Glutamatergic neuron (in vitro differentiated cells): Measurements from ENCODE around the gene PNPLA2. TPM values are rescaled to one million over a fixed set of nuclear protein-coding genes. Genes with fewer than 3 reads are reported as not detected.
A peak's percentile ranks its signal among the peaks of the same experiment; 100 is the strongest.

Experiments used
- DNase-seq: peaks from one replicate; pipeline ENCODE4 v3.0.0; 2022
- H3K27ac Mint-ChIP-seq: one replicate; pipeline ENCODE4 v1.8.0; 2020; ENCODE audit warnings: mild to moderate bottlenecking, mixed read lengths, inconsistent platforms; ENCODE audit not compliant: unreplicated experiment
- H3K27me3 Mint-ChIP-seq: one replicate; pipeline ENCODE4 v1.8.0; 2020; ENCODE audit warnings: mild to moderate bottlenecking, moderate library complexity, mixed read lengths, inconsistent platforms; ENCODE audit not compliant: unreplicated experiment
- H3K36me3 Mint-ChIP-seq: one replicate; pipeline ENCODE4 v1.8.0; 2020; ENCODE audit warnings: mild to moderate bottlenecking, mixed read lengths, inconsistent platforms; ENCODE audit not compliant: unreplicated experiment
- H3K4me1 Mint-ChIP-seq: one replicate; pipeline ENCODE4 v1.8.0; 2020; ENCODE audit warnings: mild to moderate bottlenecking, low read depth, mixed read lengths, inconsistent platforms; ENCODE audit not compliant: unreplicated experiment
- H3K4me3 Mint-ChIP-seq: one replicate; pipeline ENCODE4 v1.8.0; 2020; ENCODE audit warnings: mild to moderate bottlenecking, mixed read lengths, inconsistent platforms; ENCODE audit not compliant: unreplicated experiment
- H3K9me3 Mint-ChIP-seq: one replicate; pipeline ENCODE4 v1.8.0; 2020; ENCODE audit warnings: mild to moderate bottlenecking, moderate library complexity, mixed read lengths, inconsistent platforms; ENCODE audit not compliant: unreplicated experiment
- total RNA-seq: library from RNA; stranded (reverse); fragmentation: NEBNext Ultra II Directional; extraction: Animal tissue kit (Norgen Biotek cat#: 25700); gene quantifications from one replicate; pipeline ENCODE4 v1.2.1, GENCODE V29; 2021; ENCODE audit not compliant: unreplicated experiment
- TF ChIP-seq, protein P1 (sequence below): fragments of 200-600 bp; sonication (generic); IDR thresholded peaks from one replicate; pipeline ENCODE4 v1.5.0; 2021; ENCODE audit not compliant: partially characterized antibody, unreplicated experiment

PNPLA2 gene
- total RNA-seq, 1 donor from 2014 or later = 32.3 TPM

DNA sequence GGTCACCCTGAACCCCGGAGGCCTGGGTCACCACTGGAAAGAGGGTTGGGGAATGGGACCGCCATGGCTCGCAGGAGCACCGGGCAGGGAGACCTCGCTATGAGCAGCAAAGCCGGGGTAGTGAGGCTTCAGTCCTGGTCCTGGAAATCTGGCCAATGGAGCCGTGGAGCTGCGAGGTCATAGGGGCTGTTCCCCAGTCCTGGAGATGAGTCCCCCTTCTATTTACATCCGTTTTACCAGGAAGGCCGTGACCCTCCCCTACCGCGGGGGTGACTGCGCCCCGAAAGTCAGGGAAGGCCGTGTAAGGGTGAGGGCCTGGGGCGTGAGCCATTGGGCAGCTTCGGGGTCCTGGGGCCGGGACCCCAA, 14.1 kb upstream of the PNPLA2 start:
- Mint-ChIP-seq H3K9me3 (peaks cover 9% of the 10 kb centered on the region), H3K4me3 (peak overlapping the region; percentile 74), H3K4me1 (peaks cover 4% of the 10 kb centered on the region), H3K36me3 (no peaks in the 10 kb centered on the region), H3K27ac (no peak overlapping the region), H3K27me3 (peaks cover 8% of the 10 kb centered on the region)
- TF ChIP-seq, protein P1, sequence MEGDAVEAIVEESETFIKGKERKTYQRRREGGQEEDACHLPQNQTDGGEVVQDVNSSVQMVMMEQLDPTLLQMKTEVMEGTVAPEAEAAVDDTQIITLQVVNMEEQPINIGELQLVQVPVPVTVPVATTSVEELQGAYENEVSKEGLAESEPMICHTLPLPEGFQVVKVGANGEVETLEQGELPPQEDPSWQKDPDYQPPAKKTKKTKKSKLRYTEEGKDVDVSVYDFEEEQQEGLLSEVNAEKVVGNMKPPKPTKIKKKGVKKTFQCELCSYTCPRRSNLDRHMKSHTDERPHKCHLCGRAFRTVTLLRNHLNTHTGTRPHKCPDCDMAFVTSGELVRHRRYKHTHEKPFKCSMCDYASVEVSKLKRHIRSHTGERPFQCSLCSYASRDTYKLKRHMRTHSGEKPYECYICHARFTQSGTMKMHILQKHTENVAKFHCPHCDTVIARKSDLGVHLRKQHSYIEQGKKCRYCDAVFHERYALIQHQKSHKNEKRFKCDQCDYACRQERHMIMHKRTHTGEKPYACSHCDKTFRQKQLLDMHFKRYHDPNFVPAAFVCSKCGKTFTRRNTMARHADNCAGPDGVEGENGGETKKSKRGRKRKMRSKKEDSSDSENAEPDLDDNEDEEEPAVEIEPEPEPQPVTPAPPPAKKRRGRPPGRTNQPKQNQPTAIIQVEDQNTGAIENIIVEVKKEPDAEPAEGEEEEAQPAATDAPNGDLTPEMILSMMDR = no peak
- DNase-seq = no peak

DNA sequence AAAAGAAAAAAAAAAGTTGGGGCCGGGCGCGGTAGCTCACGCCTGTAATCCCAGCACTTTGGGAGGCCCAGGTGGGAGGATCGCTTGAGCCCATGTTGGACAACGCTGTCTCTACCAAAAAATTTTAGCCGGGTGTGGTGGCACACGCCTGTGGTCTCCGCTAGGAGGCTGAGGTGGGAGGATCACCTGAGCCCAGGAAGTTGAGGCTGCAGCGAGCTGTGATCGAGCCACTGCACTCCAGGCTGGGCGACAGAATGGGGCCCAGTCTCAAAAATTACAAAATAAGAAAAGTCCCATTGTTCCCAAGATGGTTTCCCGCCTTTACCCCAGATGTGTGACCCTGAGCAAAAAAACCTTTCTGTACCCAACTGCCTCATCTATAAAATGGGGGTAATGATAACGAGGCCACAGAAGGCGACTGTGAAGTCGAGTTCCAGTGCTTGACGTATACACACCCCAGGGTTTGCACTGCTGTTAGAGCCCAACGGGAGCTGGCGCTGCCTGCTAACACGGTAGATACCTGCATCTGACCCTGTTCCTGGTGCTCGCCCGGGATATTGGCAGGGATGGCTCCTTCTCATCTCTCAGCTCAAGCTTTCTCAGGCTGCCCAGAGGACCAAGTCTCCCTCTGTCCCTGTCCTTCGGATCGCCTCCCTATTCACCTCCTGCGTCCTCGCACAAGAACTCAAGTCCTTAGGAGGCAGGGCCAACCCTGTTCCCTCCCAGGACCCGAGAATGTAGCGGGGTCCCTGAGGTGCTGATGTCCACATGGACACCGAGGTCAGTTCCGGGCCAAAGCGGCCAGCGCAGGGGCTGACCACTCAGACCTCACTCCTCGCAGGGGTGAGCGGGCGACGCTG, 10.1 kb upstream of the PNPLA2 start:
- TF ChIP-seq, protein P1 = no peak
- Mint-ChIP-seq H3K36me3 (no peaks in the 10 kb centered on the region), H3K4me1 (peaks cover 15% of the 10 kb centered on the region), H3K27me3 (peaks cover 14% of the 10 kb centered on the region), H3K27ac (peak overlapping the region; percentile 98), H3K4me3 (peak overlapping the region; percentile 96), H3K9me3 (peaks cover 14% of the 10 kb centered on the region)
- no peak for DNase-seq

DNA sequence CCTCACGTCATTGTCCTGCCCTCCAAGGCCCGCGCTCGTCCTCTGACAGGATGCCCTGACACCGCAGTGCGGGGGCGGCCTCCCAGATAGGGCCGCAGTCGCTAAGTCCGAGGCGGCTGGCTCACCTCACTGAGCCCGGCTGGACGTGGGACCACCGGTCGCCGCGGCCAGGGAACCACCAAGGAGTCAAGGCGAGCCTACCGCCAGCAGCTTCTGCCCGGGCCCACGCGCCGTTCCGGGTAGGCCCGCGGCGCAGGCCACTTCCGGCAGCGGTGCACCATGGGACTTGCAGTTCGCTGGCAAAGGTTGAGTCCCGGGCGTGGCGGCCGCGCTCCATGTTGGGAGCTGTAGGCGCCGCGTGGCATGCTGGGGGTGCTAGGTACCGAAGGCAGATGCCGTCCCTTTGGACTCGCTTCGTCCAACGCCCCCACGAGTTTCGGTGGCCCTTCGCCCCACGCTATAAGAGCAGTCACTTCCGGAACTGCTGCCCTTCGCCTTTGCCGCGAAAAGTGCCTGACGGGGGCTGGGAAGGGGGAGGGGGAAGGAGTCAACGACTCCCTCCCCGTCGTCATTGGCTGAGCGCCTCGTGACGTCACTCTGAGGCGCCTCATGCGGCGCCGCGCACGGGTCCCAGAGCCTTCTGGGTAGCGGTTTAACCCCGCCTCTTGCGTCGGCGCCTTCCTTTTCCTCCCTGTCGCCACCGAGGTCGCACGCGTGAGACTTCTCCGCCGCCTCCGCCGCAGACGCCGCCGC, 9.3 kb upstream of the PNPLA2 start, which contains the start of gene RPLP2:
Gene RPLP2 (plus strand): TSS at position 681 of the 753 bp plus-strand sequence. CDS start 268 bp downstream, outside the sequence.
- H3K27me3 Mint-ChIP-seq = peaks cover 14% of the 10 kb centered on the region
- DNase-seq = peak; percentile 97
- peak within 1 kb of the TSS; percentile 98 for H3K27ac Mint-ChIP-seq
- peak within 1 kb of the TSS; percentile 96 for H3K4me3 Mint-ChIP-seq
- peaks cover 15% of the 10 kb centered on the region for H3K4me1 Mint-ChIP-seq
- H3K9me3 Mint-ChIP-seq = peaks cover 13% of the 10 kb centered on the region
- TF ChIP-seq, protein P1 = no peak
- H3K36me3 Mint-ChIP-seq = no peaks in the 10 kb centered on the region

DNA sequence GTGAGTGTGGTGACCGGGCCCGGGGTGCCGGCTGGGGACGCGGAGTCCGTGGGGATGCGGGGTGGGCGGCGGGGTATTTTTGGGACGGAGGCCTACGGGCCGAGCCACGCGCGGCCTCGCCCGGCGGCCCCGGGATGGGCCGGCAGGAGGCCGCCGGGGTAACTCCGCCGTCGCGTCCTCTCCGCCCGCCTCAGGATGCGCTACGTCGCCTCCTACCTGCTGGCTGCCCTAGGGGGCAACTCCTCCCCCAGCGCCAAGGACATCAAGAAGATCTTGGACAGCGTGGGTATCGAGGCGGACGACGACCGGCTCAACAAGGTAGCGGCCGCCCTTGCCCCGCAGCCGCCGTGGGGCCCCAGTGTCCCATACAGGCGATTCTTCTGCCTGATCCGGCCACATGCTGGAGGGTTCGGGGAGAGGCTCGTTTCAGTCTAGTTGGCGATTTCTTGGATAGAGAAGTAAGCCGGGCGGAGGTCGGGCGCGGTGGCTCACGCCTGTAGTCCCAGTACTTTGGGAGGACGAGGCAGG, 8.6 kb upstream of the PNPLA2 start:
- Mint-ChIP-seq H3K9me3 (peaks cover 12% of the 10 kb centered on the region), H3K4me3 (peak overlapping the region; percentile 96), H3K36me3 (no peaks in the 10 kb centered on the region), H3K4me1 (peaks cover 15% of the 10 kb centered on the region), H3K27ac (peak overlapping the region; percentile 59), H3K27me3 (peaks cover 14% of the 10 kb centered on the region)
- DNase-seq = peak; percentile 33
- TF ChIP-seq, protein P1 = no peak
